HG03196 (cell line): ENCODE measurements around the gene DMD.

ENCODE experiments used
- ATAC-seq: cut with Tn5 transposase; IDR thresholded peaks from one replicate; pipeline ENCODE4 v1.9.1; 2021; ENCODE audit not compliant: unreplicated experiment

DMD gene

DNA sequence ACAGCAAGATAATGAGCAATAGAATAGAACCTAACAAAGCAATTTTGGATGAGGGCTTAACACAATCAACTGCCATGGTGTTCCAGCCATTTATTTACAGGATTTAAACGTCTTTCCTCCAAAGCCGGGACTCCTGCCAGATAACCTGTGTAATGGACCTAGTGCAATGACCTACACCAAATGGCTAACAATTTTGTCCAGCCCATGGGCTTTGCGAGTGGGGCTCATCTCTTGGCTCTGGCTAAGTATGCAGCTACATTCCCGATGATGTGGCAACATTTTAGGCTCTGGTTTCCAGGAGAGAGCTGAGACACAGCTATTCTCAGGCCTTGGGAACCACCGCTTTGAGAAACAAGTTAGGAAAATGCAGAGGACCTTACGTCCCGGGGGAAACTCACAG, 1317.2 kb downstream of the DMD start:
- ATAC-seq, result no peak

DNA sequence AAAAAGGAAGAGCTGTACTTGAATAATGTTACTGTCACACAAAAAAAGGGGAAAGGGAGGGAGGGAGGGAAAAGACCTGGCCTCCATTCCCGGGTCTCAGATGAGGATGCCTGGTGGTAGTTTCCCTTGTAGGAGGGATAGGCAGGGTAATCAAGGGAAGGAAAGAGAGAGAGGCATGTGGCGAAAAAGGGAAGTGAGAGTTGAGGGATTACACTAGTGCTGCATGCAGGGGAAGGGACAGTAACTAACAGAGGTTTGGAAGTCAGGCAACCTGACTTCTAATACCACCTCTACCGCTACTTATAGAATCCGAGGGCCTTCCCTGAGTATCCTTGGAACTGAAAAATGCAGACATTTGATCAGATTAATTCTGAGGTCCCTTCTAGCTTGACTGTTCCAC, 1317.8 kb downstream of the DMD start:
- ATAC-seq, result no peak

- no peak for ATAC-seq
Observed at GRCh38 chrX:31889088-31889487, 1322.3 kb downstream of the DMD start.

DNA sequence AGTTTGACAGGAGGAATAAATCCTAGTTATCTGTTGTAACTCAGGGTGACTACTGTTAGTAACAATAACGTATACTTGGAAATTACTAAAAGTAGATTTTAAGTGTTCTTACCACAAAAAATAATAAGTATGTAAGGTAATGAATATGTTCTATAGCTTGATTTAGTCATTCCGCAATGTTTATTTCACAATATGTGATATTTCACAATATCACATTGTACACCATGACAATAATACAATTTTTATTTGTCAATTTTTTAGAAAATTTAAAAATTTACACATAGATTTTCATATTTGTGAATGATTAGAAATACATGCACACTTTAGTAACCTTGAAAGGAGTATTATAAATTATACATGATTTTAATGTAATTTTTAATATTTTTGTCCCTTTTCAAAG, 1326.8 kb downstream of the DMD start:
- no peak for ATAC-seq

DNA sequence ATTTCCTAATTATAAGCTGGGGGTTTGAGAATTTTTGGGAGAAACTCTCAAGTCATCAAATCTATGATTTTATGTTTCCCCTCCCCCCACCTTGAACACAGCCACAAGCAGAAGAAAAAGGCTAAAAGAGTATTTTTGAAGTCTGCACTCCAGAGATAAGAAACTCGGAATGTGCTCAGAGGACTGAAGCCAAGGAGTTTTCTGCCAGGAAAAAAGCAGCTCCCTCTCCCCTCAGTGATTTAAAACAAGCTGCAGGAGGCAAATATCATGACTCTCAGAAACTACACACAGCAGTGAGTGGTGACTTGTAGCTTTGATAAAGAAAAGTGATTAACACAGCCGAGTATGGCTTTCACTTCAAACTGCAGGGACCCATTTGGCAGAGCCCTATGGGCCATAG, 1339.3 kb downstream of the DMD start:
- ATAC-seq, result no peak

- ATAC-seq, result no peak
Observed at GRCh38 chrX:31870267-31870666, 1341.1 kb downstream of the DMD start.

GRCh38 chrX:31860686-31861085, 1350.7 kb downstream of the DMD start:
- ATAC-seq, result no peak

GRCh38 chrX:31858915-31859314, 1352.4 kb downstream of the DMD start:
- ATAC-seq, result no peak

DNA sequence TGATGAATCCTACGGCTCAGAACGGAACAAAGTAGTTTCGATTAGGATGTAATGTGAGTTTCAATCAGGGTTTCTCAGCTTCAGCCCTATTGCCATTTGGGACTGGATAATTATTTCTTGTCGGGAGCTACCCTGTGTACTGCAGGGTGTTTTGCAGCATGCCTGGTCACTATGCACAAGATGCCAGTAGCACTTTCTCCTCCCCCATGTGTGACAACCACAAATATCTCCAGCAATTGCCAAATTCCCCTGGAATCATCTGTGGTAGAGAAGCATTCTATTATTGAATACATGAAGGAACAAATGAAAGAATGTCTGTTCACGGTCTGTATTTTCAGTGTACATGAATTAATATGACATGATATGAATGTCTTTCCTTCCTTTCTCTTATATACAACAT, 1356.6 kb downstream of the DMD start:
- ATAC-seq, result no peak

DNA sequence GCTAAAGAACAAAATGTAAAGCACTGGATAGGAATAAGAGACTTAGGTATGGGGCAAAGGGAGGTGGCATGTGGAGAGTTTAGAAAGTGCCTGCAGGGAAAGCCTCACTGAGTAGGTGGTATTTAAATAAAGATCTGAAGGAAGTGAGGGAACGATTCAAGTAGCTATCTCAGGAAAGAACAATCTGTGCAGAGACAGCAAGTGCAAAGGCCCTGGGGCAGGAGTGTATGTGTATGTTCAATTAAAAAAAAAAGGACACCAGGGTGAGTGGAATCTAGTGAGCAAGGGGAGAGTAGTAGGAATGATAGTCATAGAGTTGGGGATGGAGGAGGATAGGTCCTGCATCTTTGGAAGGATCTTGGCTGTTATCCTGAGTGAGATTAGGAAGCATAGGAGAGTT, 1359.6 kb downstream of the DMD start:
- ATAC-seq, result no peak

DNA sequence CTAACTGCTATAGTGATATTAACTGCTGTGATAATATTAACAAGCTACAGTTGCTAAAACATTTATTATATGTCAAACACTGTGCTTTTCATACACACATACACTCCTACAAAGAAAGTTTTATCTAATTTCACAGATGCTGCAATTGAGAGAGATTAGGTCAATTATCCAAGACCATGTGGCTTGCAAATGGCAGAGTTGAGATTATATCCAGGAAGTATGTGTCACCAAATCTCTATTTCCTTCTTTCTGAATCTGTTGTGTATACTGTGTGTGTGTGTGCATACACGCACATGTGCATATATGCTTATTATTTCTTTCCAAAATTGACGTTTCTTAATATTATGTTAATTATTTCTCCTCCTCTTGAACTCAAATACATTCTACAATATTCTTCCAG, 1363.6 kb downstream of the DMD start:
- ATAC-seq, result no peak

- ATAC-seq, result no peak
Observed at GRCh38 chrX:31845003-31845402, 1366.3 kb downstream of the DMD start.

DNA sequence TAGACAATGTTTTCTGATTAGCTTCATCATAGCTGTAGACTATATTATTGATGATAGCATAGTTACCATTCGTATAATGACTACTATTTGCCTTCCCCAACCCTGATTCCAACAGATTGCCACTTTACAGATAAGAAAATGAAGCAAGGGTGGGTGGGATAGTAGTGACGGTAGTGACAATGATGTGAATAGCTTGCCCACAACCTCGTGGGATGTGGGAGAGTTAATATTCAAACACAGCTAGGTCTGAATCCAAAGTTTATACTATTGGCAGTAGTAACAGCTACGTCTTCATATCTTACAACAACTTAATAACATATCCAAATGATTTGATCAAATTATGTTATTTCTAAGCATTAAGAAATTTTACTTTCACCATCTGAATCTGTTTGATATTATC, 1372.7 kb downstream of the DMD start:
- ATAC-seq, result no peak

GRCh38 chrX:31837445-31838049, 1373.8 kb downstream of the DMD start:
- no peak for ATAC-seq

- ATAC-seq, result no peak
Observed at GRCh38 chrX:31836479-31836878, 1374.9 kb downstream of the DMD start.

DNA sequence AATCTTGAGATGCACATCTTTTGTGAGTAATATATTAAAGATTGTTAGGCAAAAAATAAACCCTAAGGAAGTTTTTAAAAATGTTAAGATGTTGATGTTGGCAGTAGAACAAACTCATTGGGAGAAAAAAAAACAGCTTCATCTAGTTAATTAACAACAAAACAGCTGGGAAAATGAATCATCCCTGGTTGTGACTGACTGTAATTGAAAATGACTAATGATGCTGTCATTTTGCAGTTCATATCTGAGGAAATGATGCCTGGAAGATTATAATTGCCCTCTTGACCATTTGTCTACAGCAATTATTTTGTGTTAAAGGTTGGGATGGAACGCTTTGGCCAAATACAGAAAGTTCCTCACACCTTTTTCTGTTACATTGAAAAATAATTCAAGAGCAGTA, 1379.1 kb downstream of the DMD start:
- no peak for ATAC-seq

- ATAC-seq, result no peak
Observed at GRCh38 chrX:31820430-31821210, 1390.7 kb downstream of the DMD start.

GRCh38 chrX:31819455-31819854, 1391.9 kb downstream of the DMD start:
- ATAC-seq, result no peak

GRCh38 chrX:31811106-31811505, 1400.2 kb downstream of the DMD start:
- ATAC-seq, result no peak

GRCh38 chrX:31808357-31808756, 1403.0 kb downstream of the DMD start:
- ATAC-seq, result no peak

DNA sequence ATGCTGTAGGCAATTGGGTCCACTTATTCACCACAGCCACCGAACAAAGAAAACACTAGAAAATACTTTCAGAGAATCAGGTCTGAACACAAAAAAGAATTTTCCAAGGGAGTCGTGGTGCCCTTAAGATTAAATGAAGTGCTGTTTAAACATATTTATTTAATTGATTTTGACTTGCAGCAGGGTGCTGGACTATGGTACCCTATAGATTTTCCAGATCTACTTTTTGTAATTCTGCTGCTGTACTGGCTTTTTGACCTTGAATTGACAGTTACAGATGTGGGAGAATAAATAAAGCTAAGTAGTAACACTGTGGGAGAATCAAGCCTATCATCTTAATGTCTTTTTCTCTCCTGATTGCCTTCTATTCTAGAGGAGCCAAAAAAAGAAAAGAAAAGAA, 1404.2 kb downstream of the DMD start:
- no peak for ATAC-seq

GRCh38 chrX:31805781-31806180, 1405.6 kb downstream of the DMD start:
- ATAC-seq, result no peak

GRCh38 chrX:31800219-31800618, 1411.1 kb downstream of the DMD start:
- no peak for ATAC-seq
